ENCODE results near the gene RANBP9. TPM values are rescaled to one million over a fixed set of nuclear protein-coding genes. Genes with fewer than 3 reads are reported as not detected.

The RANBP9 gene
- total and polyA plus RNA-seq, 9 of the 15 experiments (the other 6 are each of a cell fraction or from before 2014, with no cell fraction given): 27.5 to 130 (median 61.5) TPM

DNA sequence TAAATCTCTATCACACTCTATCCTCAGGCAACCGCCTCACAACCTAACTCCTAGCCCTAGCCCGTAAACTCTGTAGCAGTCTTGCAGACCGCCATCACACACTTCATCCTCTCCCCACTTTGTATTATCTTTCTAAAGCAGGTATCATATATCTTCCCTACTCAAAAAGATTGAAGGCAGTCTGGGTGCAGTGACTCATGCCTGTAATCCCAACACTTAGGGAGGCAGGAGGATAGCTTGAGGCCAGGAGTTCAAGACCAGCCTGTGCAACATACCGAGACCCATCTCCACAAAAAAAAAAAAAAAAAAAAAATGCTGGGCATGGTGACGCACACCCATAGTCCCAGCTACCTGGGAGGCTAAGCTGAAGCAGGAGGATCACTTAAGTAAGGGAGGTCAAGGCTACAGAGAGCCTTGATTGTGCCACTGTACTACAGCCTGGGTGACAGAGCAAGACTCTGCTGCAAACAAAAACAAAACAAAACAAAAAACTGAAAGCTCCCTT lies 22.9 kb downstream of the RANBP9 start (continued):
- TF ChIP-seq, protein P1, sequence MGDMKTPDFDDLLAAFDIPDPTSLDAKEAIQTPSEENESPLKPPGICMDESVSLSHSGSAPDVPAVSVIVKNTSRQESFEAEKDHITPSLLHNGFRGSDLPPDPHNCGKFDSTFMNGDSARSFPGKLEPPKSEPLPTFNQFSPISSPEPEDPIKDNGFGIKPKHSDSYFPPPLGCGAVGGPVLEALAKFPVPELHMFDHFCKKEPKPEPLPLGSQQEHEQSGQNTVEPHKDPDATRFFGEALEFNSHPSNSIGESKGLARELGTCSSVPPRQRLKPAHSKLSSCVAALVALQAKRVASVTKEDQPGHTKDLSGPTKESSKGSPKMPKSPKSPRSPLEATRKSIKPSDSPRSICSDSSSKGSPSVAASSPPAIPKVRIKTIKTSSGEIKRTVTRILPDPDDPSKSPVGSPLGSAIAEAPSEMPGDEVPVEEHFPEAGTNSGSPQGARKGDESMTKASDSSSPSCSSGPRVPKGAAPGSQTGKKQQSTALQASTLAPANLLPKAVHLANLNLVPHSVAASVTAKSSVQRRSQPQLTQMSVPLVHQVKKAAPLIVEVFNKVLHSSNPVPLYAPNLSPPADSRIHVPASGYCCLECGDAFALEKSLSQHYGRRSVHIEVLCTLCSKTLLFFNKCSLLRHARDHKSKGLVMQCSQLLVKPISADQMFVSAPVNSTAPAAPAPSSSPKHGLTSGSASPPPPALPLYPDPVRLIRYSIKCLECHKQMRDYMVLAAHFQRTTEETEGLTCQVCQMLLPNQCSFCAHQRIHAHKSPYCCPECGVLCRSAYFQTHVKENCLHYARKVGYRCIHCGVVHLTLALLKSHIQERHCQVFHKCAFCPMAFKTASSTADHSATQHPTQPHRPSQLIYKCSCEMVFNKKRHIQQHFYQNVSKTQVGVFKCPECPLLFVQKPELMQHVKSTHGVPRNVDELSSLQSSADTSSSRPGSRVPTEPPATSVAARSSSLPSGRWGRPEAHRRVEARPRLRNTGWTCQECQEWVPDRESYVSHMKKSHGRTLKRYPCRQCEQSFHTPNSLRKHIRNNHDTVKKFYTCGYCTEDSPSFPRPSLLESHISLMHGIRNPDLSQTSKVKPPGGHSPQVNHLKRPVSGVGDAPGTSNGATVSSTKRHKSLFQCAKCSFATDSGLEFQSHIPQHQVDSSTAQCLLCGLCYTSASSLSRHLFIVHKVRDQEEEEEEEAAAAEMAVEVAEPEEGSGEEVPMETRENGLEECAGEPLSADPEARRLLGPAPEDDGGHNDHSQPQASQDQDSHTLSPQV (IDR thresholded peaks at IDR 0.05): 0 out of 2 replicates have a peak, but pooled peaks have one; percentile 19
- no peak for TF ChIP-seq ZNF780A (CRISPR knock-in tag; IDR thresholded peaks at IDR 0.05)
- no peak for TF ChIP-seq RHOXF2B (CRISPR knock-in tag; conservative IDR thresholded peaks at IDR 0.05)
- TF ChIP-seq ZNF184 (CRISPR knock-in tag; IDR thresholded peaks at IDR 0.05): no peak
- no peak for TF ChIP-seq ELF1 (tag; IDR thresholded peaks at IDR 0.05)
- TF ChIP-seq CREBBP (IDR thresholded peaks at IDR 0.05; ENCODE audit: low read depth, low read length): no peak
- TF ChIP-seq RAD21 (CRISPR knock-in tag; conservative IDR thresholded peaks at IDR 0.05 in 1 of 2, IDR thresholded peaks at IDR 0.05 in 1 of 2): 0 out of 4 replicates have a peak, but pooled peaks of 1 of the 2 experiments have one; percentile 5
- no peak for TF ChIP-seq ZNF175 (CRISPR knock-in tag; IDR thresholded peaks at IDR 0.05; ENCODE audit: low read depth)
- TF ChIP-seq GATA2 (CRISPR knock-in tag; IDR thresholded peaks at IDR 0.05): peak; percentile 54
- TF ChIP-seq ZFP1 (CRISPR knock-in tag; IDR thresholded peaks at IDR 0.05): no peak
- peak; percentile 35 to 85; a peak in 3 of 4 replicates for TF ChIP-seq HDAC1 (IDR thresholded peaks at IDR 0.05)
- no peak for TF ChIP-seq XRCC4 (IDR thresholded peaks at IDR 0.05; ENCODE audit: extremely low read depth, insufficient read depth, insufficient read length)
- no peak for TF ChIP-seq ZNF551 (CRISPR knock-in tag; IDR thresholded peaks at IDR 0.05)
- TF ChIP-seq, protein P2, sequence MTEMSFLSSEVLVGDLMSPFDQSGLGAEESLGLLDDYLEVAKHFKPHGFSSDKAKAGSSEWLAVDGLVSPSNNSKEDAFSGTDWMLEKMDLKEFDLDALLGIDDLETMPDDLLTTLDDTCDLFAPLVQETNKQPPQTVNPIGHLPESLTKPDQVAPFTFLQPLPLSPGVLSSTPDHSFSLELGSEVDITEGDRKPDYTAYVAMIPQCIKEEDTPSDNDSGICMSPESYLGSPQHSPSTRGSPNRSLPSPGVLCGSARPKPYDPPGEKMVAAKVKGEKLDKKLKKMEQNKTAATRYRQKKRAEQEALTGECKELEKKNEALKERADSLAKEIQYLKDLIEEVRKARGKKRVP (CRISPR knock-in tag; IDR thresholded peaks at IDR 0.05): no peak
- TF ChIP-seq SLC30A9 (CRISPR knock-in tag; IDR thresholded peaks at IDR 0.05): no peak
- TF ChIP-seq MECOM (CRISPR knock-in tag; IDR thresholded peaks at IDR 0.05): no peak
- TF ChIP-seq, protein P3, sequence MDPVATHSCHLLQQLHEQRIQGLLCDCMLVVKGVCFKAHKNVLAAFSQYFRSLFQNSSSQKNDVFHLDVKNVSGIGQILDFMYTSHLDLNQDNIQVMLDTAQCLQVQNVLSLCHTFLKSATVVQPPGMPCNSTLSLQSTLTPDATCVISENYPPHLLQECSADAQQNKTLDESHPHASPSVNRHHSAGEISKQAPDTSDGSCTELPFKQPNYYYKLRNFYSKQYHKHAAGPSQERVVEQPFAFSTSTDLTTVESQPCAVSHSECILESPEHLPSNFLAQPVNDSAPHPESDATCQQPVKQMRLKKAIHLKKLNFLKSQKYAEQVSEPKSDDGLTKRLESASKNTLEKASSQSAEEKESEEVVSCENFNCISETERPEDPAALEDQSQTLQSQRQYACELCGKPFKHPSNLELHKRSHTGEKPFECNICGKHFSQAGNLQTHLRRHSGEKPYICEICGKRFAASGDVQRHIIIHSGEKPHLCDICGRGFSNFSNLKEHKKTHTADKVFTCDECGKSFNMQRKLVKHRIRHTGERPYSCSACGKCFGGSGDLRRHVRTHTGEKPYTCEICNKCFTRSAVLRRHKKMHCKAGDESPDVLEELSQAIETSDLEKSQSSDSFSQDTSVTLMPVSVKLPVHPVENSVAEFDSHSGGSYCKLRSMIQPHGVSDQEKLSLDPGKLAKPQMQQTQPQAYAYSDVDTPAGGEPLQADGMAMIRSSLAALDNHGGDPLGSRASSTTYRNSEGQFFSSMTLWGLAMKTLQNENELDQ (CRISPR knock-in tag; IDR thresholded peaks at IDR 0.05; ENCODE audit: borderline replicate concordance): no peak
- TF ChIP-seq, protein P4, sequence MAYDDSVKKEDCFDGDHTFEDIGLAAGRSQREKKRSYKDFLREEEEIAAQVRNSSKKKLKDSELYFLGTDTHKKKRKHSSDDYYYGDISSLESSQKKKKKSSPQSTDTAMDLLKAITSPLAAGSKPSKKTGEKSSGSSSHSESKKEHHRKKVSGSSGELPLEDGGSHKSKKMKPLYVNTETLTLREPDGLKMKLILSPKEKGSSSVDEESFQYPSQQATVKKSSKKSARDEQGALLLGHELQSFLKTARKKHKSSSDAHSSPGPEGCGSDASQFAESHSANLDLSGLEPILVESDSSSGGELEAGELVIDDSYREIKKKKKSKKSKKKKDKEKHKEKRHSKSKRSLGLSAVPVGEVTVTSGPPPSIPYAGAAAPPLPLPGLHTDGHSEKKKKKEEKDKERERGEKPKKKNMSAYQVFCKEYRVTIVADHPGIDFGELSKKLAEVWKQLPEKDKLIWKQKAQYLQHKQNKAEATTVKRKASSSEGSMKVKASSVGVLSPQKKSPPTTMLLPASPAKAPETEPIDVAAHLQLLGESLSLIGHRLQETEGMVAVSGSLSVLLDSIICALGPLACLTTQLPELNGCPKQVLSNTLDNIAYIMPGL (CRISPR knock-in tag; IDR thresholded peaks at IDR 0.05): no peak
- TF ChIP-seq TEAD4 (IDR thresholded peaks at IDR 0.05; ENCODE audit: low read length): peak; percentile 89
- TF ChIP-seq TEAD4 (CRISPR knock-in tag; IDR thresholded peaks at IDR 0.05; ENCODE audit: borderline replicate concordance): no peak
- no peak for TF ChIP-seq CEBPB (tag; IDR thresholded peaks at IDR 0.05)

All from K562 (cell line).